ENCODE data around the gene RPS6KA2. TPM values are rescaled to one million over a fixed set of nuclear protein-coding genes. Genes with fewer than 3 reads are reported as not detected.
"Not testable (repeated sequence)": the region's sequence is repeated elsewhere in the genome, so short reads cannot be mapped to it uniquely, and the experiment has no call there.

Gene RPS6KA2
- total RNA-seq, 1 experiment from 2014 or later: 43.7 TPM

DNA sequence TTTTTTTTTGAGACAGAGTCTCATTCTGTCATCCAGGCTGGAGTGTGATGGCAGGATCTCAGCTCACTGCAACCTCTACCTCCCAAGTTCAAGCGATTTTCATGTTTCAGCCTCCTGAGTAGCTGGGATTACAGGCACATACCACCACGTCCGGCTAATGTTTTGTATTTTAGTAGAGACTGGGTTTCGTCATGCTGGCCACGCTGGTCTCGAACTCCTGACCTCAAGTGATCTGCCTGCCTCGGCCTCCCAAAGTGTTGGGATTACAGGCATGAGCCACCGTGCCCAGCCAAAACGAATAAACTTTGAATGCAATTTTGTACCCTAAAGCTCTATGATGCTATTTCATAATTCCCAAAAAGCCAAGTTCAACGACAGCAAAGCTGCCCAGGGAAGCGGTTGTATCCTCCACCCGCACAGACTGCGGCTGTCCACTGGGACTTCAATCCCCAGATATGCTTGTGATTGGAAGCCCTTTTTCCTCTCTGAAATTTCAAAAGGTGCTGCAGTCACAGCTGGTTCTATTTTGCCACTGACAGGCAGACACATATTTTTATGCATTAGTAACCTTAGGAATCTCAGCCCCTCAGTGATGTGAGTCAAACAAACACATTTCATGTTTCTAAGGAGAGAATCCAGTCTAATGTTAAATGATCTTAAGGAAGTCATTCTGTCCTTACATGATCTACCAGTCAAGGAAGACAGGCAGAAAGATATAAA lies 31.8 kb downstream of the RPS6KA2 start:
- peak; percentile 87 for DNase-seq (ENCODE audit: low read depth)

DNA sequence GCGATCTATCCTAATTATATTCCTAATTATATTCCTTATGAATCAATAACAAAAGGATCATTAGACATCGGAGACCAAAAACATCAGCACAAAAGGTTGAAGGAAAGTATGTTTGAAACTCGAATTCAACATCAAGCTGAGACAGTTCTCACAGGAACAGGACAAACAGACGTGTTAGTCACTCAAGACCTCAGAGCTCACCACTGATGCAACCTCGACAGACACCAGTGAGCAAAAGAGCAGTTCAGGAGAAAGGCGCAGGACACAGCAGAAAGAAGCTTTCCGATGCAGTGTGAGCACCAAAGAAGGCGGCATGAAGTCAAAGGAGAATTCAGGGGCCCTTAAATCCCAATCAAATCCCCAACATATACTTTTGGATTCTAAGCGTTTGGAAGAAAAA lies 34.2 kb downstream of the RPS6KA2 start:
- peak; percentile 73 for DNase-seq (ENCODE audit: low read depth)

DNA sequence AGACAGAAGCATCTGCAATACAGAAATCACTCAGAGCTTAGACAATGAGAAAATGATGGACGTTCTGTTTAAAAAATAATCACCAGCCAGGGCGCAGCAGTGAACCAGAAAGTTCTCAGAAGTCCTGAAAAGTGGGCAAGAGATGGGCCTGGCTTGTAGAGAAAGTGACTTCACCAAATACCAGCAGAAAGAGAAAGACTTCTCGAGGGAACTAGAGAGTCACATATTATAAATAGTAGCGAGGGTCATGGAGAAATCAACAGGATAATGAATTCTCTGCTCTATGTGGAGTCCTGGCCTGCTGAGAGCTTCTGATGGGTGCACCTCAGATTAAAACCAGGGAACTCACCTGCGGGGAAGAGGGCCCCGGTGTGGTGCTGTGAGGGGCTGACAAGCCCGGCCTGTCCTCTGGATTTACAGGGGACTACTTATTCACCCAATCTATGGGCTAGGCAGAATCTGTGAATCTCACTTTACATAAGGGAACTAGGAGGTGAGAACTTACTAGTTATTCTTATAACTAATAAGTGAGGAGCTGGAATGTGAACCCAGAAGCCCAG lies 35.0 kb downstream of the RPS6KA2 start:
- no peak for DNase-seq (ENCODE audit: low read depth)

DNA sequence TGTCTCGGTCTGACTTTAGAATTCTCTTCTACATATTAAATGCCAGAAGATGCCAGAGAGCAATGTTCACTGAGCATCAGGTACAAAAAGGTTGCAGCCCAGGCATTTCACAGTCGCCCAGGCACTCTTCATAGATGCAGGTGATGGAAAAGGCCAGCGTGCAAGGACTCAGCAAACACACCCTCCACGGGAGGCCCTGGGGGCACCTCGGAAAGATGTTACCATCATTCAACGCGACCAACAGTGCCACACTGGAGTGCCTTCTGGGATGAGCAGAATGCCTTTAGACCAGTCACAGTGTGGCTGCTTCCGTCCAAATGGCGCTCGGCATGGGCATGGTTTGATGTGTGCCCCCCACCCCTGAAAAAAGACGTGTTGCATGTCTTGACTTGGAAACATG lies 36.0 kb downstream of the RPS6KA2 start:
- DNase-seq (ENCODE audit: low read depth): no peak

DNA sequence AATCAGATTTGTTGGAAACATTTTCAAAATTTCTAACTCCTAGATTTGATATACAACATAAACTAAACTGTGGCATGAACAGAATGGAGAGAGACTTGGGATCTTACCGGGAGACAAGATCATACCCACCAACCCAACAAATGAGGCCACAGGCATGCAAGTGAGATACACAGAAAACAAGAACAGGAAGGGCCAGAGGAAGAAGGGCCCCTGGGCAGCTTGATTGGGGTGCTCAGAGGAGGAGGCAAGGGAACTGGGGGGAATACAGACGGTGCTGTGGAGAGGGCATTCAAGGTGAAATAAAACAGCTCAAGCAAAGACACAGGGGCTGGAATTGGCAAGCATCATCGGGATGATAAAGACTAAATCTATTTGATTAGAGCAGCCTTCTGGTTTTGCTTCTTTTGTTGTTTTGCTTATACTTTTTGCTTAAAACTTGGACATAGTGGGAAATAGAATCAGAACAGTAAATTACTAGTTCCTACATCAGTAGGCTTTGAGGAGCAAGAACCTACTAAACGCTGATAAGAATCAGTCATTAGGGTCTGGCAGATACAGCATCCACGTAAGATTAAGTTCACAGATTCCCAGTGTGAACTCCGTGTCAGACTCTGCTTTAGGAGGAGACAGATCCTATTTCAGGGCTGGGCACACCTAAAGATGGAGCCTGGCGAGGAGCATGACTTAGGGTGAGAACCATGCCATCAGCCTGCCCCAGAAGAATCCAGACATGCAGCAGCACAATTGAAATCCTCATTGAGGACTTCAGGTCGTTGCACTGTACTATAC lies 37.1 kb downstream of the RPS6KA2 start:
- DNase-seq (ENCODE audit: low read depth): no peak

DNA sequence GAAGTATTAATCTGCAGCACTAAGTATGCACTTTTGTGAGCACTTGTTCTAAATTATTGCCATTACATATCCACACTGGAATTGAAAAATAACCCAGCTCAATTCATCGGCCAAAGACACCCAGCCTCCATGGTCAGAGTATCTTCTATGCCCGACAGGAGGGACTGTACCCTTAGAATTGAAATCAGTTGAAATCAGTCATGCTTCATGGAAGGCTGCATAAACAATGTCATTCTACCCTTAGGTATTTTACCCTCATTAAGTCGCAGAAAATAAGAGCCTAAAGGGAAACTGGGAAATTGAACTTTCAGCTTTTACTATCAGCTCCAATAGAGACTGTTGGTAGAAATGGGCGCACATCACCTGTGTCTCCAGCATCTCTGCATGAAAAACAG lies 37.7 kb downstream of the RPS6KA2 start:
- DNase-seq (ENCODE audit: low read depth): no peak

DNA sequence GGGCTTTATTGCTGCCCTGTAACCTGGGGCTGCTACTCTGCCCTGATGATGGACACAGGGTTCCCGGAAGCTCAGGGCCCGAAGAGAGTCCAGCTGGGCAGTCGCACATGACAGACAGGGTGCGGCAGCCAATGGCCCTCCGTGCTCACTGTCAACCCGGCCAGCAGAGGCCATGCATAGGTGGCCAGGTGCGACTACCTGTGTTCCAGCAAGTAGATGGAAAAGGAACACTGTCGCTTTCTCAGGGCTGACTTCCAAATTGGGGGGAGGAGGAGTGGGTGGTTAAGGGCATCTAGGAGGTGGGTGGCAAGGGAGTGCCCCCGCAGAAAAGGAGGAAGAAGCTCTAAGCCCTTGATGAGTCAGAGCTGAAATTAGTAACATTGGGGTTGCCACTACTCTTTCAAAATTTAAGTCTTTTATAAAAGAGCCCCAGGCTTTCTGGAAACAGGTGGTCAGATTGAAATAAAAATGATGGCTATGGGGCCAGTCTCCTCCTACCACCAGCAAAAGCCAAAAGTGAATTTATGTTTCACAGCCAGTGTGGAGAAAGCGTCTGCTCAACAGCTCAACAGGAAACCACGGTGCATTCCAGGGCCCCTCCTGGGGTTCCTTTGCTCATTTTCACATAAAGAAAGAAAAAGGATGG lies 38.2 kb downstream of the RPS6KA2 start:
- DNase-seq (ENCODE audit: low read depth): peak; percentile 83

DNA sequence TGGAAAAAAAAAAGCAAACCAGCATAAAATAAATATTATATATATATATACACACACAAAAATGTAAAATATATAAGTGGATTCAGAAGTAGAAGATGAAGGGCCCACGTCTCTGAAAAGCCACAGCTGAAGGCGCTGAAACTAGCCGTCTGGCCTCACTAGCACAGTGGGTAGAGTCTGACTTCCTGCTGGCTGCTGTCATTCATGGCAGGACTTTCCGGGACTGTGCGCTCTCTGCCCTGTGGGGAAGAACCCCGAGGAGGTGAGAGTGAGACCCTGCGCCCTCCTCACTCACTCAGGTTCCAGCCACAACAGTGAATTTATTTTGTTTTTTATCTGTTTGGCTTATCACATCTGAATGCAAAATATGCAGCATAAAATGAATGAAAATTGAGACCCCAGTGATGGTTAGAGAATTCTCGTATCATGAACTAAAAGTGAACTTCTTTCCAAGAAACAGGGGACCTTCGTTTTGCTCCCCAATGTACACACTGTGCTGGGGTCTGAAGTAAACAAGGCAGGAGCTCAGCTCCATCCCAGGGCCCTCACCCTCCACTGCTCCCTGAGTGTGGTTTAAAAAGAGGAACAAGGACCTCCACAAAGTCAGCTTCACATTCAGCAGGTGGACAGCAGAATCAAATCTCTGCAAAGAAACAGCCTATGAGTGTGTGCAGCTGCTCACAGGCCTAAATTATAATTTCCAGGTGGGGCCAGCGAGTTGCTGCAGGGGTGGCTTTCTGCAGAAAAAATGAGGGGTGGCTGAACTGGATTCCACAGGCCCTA lies 39.2 kb downstream of the RPS6KA2 start:
- DNase-seq (ENCODE audit: low read depth): no peak

DNA sequence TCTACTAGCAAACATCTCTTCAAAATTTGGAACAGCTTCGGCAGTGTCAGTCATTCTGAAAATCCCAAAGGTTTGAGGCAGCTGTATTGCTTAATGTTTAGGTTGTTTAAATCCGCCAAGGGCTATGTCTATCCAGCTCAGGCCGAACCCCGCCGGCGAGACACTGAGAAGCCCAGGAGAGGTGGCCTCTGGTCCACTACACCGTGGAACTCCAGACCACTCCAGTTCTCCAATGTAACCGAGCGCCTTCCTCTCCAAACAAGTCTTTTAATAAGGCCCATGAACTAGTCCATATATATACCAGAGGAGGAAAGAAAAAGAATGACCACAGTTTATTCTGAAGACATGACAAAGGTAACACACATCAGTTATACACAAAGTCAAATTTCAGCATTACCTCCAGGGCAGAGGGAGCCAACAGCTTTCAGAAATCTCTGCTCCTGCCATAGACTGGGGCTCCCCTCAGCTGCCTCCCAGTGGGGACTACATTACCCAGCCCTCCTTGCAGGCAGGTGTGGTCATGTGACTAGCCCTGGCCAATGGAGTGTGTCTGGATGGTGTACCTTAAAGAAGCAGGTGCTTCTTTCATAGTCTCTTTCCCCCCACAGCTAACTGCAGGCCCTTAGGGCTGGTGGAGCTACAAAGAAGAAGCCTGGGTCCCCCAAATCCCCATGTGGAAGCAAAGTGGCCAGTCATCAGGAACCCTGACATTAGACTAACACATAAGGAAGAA lies 40.5 kb downstream of the RPS6KA2 start, which contains the start of gene RAMACL:
TSS of gene RAMACL (minus strand) at position 255 of the 733 bp plus-strand sequence. CDS start at position 54, 201 bp downstream.
- peak; percentile 19 for DNase-seq (ENCODE audit: low read depth)

DNA sequence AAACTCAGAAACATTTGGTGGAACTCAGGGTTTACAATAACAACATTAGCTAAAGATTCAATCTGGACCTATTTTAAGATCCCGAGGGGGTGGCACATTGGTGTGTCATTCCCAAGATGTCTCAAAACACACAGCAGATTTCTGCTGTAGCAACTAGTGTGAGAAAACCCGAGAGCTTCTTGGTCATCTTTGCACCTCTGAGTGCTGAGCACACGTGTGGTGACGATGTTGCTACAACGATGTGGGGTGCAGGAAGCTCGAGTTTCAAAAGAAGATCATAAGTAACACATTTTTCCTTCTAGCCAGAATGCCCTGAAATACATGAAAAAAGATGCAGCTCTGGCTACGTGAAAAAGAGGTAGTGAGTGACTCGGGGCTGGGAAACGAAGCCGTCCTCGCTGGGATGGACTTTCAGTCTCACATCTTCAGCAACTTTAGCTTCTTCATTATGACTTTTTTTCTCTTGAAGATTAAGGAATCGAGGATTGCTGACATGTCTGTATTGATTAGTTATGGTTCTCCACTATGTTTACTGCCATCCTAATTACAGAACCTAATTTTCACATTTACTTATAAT lies 42.1 kb downstream of the RPS6KA2 start:
- no peak for DNase-seq (ENCODE audit: low read depth)

DNA sequence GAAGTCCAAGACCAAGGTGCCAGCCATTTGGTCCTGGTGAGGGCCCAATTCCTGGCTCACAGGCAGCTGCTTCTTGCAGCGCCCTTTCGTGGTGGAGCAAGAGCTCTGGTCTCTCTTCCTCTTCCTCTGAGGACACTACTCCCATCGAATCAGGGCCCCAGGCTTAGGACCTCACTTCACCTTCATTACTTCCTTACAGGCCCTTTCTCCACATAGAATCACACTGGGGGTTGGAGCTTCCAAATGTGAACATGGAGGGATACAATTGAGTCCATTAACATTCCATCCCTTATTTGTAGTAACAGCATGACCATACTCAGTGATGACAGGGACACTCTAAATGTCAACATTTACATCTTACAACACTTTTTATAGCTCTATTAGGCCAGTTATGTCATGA lies 42.9 kb downstream of the RPS6KA2 start:
- no peak for DNase-seq (ENCODE audit: low read depth)

DNA sequence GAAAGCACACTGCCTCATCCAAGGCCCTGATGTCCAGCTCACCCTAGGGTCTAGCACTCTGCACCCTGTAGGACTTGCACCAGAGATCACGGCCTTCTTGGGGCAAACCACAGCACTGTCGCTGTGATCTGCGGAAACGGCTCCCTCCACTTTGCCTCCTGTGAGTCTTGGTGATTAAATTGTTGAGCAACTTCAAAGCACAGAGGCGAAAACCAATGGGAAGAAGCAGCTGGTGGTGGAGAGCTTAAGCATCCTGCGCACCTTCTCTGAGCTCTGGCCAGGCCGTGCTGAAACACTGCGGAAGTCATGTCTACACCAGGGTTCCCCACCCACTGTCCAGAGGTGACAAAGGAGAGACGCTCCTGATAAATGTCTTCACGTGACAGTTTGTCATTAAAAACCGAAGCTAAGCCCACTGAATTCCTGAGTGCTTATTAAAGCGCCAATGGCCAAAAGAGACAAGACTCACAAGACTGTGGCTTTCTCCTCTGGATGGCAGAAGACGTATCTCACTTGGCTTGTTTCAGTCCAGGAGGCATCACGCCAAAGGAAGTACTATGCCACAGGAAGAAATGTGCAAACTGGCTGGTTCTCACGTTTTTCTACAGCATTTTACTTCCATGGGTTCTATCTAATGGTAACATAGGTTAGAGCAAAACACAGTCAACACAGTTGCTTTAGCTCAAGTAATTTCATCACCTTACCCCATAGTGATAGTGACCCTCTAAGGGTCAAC lies 43.7 kb downstream of the RPS6KA2 start:
- DNase-seq (ENCODE audit: low read depth): no peak

DNA sequence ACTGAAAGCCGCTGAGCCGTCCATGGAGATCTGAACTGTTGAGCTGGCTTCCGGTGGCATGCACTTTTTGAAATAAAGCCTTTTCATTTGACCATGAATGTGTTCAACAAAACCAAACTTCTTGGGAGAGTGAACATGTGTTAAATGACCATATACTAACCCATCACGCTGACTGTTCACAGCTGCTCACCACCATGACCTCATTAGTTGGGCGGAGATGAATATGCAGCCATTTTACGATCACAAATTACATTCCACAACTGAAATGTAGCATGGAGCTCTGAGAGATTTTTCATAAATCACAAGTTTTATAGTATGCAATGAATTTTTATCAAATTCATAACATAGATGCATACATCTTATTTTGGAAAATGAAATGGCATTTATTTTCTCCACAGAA lies 44.8 kb downstream of the RPS6KA2 start:
- peak; percentile 77 for DNase-seq (ENCODE audit: low read depth)

DNA sequence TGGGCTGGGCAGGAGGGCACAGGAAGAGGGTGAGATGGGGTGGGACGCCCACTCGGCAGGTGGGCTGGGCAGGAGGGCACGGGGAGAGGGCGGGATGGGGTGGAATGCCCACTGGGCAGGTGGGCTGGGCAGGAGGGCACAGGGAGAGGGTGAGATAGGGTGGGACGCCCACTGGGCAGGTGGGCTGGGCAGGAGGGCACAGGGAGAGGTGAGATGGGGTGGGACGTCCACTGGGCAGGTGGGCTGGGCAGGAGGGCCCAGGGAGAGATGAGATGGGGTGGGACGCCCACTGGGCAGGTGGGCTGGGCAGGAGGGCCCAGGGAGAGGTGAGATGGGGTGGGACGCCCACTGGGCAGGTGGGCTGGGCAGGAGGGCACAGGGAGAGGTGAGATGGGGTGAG lies 45.2 kb downstream of the RPS6KA2 start:
- DNase-seq (ENCODE audit: low read depth): not testable (repeated sequence)

DNA sequence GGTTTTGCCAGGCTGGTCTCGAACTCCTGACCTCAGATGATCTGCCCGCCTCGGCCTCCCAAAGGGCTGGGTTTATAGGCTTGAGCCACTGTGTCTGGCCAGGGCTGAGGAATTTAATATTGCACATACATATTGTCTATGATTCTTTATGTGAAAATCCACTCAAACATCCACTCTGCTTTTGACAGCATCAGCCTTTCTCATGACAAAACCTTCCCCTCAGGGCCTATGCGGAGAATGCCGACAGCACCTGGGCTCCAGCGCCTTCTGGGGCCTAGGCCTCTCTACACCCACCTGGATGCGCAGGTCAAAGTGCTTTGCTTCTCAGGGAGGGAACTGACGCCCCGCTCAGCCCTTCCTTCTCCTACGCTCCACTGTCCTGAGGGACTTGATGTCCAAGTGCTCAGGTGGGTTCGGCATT lies 46.0 kb downstream of the RPS6KA2 start:
- no peak for DNase-seq (ENCODE audit: low read depth)

DNA sequence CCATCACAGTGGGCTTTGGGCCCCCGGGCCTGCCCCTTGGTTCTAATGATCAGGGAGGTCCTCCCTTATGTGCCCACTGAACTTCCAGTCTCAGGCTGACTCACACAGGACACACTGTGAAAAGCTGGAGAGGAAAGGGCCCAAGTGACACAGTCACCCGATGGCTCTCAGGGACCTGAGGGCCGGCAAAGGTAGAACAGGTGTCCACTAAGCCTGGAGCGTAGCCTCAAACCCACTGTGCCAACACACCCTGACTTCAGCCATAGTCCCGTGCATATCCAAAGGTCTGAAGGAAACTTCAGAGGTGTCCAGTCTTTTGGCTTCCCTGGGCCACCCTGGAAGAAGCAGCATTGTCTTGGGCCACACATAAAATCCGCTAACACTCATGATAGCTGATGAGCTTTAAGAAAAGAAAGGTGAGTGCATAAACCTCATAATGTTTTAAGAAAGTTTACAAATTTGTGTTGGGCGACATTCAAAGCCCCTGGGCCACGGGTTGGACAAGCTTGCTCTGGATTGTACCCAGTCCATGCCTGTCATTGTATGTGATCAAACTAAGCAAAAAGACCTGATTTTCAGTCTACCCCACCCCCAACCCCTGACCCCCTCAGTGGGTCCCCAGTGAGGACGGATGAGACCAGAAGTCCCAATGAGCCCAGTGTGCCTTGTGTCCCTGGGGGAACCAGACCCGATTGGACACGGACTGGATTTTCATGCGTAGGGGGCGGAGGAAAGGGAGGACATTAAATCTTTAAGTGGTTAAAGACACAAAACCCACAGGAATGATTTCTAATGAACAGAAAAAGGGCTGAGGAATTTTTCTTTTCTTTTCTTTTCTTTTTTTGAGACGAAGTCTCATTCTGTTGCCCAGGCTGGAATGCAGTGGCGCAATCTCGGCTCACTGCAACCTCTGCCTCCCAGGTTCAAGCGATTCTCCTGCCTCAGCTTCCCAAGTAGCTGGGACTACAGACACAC lies 46.7 kb downstream of the RPS6KA2 start:
- DNase-seq (ENCODE audit: low read depth): no peak

DNA sequence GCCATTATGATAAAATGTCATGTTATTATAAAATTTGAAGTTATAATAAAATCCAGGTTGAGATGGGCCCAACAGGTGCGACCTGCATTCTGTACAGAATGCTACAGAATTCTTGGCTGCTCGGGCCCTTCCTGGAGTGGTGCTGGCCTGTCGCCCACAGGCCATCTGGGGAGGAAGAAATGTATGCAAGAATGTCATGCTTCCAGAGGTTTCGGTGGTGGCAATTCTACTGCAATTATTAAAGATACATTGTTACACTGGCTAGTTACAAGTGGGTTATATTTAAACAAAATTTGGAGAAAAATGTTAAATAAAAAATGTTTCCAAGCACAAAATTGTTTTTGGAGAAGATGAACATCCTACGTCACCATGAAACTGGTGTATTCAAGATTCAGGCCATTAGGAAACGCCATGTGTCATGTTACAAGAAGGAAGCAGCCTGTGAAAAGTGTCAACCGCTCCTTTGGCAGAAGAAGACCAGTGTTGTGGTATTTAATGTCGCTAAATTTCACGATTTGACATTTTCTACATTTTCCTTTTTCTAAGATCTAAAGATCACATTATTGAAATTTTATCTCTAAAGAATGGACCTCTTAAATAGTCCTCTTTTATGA lies 47.7 kb downstream of the RPS6KA2 start:
- DNase-seq (ENCODE audit: low read depth): no peak
